Suprapubic skin (tissue), 4 donors: Measurements from ENCODE around the gene NCAPD3. TPM values are rescaled to one million over a fixed set of nuclear protein-coding genes. Genes with fewer than 3 reads are reported as not detected.

Experiments
- DNase-seq, 2 donors: peaks; one replicate each; pipeline ENCODE4 v3.0.0-alpha.2; 2019; ENCODE audit warnings: low spot score in 2 of 2
- H3K27ac ChIP-seq: fragments of 200-600 bp; sonication (generic); one replicate; pipeline ENCODE4 v1.5.1; 2019
- H3K27me3 ChIP-seq: fragments of 200-600 bp; sonication (generic); one replicate; pipeline ENCODE4 v1.5.1; 2019
- H3K36me3 ChIP-seq: fragments of 200-600 bp; sonication (generic); one replicate; pipeline ENCODE4 v1.5.1; 2019
- H3K4me1 ChIP-seq: fragments of 200-600 bp; sonication (generic); one replicate; pipeline ENCODE4 v1.5.1; 2019
- H3K4me3 ChIP-seq: fragments of 200-600 bp; sonication (generic); one replicate; pipeline ENCODE4 v1.5.1; 2019; ENCODE audit warnings: mild to moderate bottlenecking
- H3K9me3 ChIP-seq: fragments of 200-600 bp; sonication (generic); one replicate; pipeline ENCODE4 v1.5.1; 2019
- CTCF ChIP-seq, 2 donors: fragments of 200-600 bp in 1 of 2; fragments of 450-650 bp in 1 of 2; sonication (generic) in 1 of 2; IDR thresholded peaks; one replicate each; pipeline ENCODE4 v1.5.1; 2016 to 2019; ENCODE audit warnings: antibody characterized with exemption in 2 of 2, mild to moderate bottlenecking in 1 of 2, moderate library complexity in 1 of 2
- EP300 ChIP-seq: sonication (generic); formaldehyde crosslinking; IDR thresholded peaks from one replicate; pipeline ENCODE4 v1.6.1; 2017; ENCODE audit warnings: antibody characterized with exemption
- POLR2A ChIP-seq, 2 donors: fragments of 450-650 bp; IDR thresholded peaks; one replicate each; pipeline ENCODE4 v1.6.1; 2017; ENCODE audit warnings: antibody characterized with exemption in 2 of 2, mild to moderate bottlenecking in 2 of 2, moderate library complexity in 2 of 2
- POLR2AphosphoS5 ChIP-seq, 3 donors: sonication (generic); formaldehyde crosslinking; IDR thresholded peaks; one replicate each; pipeline ENCODE4 v1.6.1; 2017; ENCODE audit warnings: antibody characterized with exemption in 3 of 3
- WGBS: methylation state at CpG from one replicate; pipeline ENCODE4 v1.1.5; 2018; 5-methylcytosine and 5-hydroxymethylcytosine counted together
- total RNA-seq, 4 donors: library from RNA; depleted of rRNA; stranded (reverse); fragments of >200 nt; gene quantifications; one replicate each; pipeline ENCODE4 v1.1.0, GENCODE V29; 2016

Gene NCAPD3
- total RNA-seq, 4 donors from 2014 or later, result 26.8 to 37.6 (median 30.8) TPM

- Histone ChIP-seq H3K4me1 (peaks cover 30% of the 10 kb centered on the region), H3K4me3 (peak overlapping the region; percentile 90), H3K9me3 (no peaks in the 10 kb centered on the region), H3K27me3 (no peaks in the 10 kb centered on the region), H3K27ac (peak overlapping the region; percentile 74), H3K36me3 (peaks cover 35% of the 10 kb centered on the region)
- WGBS, result 5% methylated on average over 27 of the region's 27 CpGs
- TF ChIP-seq CTCF (IDR thresholded peaks at IDR 0.05) (no peak), POLR2AphosphoS5 (IDR thresholded peaks at IDR 0.05) (no peak), POLR2A (IDR thresholded peaks at IDR 0.05) (no peak), EP300 (no peak)
- no peak for DNase-seq
Observed at GRCh38 chr11:134252346-134253187, 28.8 kb upstream of the NCAPD3 start.

- Histone ChIP-seq H3K4me1 (peaks cover 30% of the 10 kb centered on the region), H3K36me3 (peaks cover 47% of the 10 kb centered on the region), H3K27ac (no peak overlapping the region), H3K4me3 (no peak overlapping the region), H3K9me3 (no peaks in the 10 kb centered on the region), H3K27me3 (no peaks in the 10 kb centered on the region)
- no peak for DNase-seq
- 95% methylated on average over 2 of the region's 2 CpGs for WGBS
- no peak for TF ChIP-seq CTCF (IDR thresholded peaks at IDR 0.05)
Observed at GRCh38 chr11:134250675-134251074, 26.9 kb upstream of the NCAPD3 start.

GRCh38 chr11:134250246-134250645, 26.5 kb upstream of the NCAPD3 start:
- WGBS, result 86% methylated on average over 3 of the region's 3 CpGs
- Histone ChIP-seq H3K9me3 (no peaks in the 10 kb centered on the region), H3K4me3 (no peak overlapping the region), H3K27ac (no peak overlapping the region), H3K27me3 (no peaks in the 10 kb centered on the region), H3K36me3 (peaks cover 52% of the 10 kb centered on the region), H3K4me1 (peaks cover 29% of the 10 kb centered on the region)
- TF ChIP-seq POLR2AphosphoS5 (IDR thresholded peaks at IDR 0.05), result no peak
- TF ChIP-seq POLR2A (IDR thresholded peaks at IDR 0.05), result no peak
- no peak for TF ChIP-seq CTCF (IDR thresholded peaks at IDR 0.05)
- no peak for TF ChIP-seq EP300
- no peak for DNase-seq

GRCh38 chr11:134248910-134249480, 25.2 kb upstream of the NCAPD3 start:
- Histone ChIP-seq H3K36me3 (peaks cover 64% of the 10 kb centered on the region), H3K27me3 (no peaks in the 10 kb centered on the region), H3K9me3 (no peaks in the 10 kb centered on the region), H3K4me3 (no peak overlapping the region), H3K27ac (no peak overlapping the region), H3K4me1 (peaks cover 18% of the 10 kb centered on the region)
- 65% methylated on average over 7 of the region's 7 CpGs for WGBS
- TF ChIP-seq POLR2AphosphoS5 (IDR thresholded peaks at IDR 0.05) (no peak), EP300 (no peak), CTCF (IDR thresholded peaks at IDR 0.05) (no peak), POLR2A (IDR thresholded peaks at IDR 0.05) (no peak)
- DNase-seq, result no peak

DNA sequence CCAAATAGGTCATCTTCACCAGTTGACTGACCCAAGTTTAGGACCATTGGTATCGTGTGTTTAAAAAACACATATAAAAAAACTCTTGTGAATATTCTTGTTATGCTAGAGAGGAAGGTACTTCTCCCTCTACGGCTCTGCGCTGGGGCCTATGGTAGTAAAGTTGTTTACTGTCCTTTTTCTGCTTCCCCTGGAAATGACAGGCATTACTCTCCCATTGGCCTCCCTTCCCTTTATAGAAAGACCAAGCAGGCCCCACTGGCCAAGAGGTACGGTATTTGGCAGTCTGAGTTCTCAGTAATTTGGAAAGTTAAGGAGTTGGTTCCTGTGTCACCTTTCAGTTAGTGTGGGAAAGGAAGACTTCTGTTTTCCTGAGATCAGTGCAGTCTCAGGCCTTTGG, 22.9 kb upstream of the NCAPD3 start:
- Histone ChIP-seq H3K4me1 (peaks cover 5% of the 10 kb centered on the region), H3K27me3 (no peaks in the 10 kb centered on the region), H3K4me3 (no peak overlapping the region), H3K27ac (no peak overlapping the region), H3K9me3 (no peaks in the 10 kb centered on the region), H3K36me3 (peaks cover 87% of the 10 kb centered on the region)
- WGBS, result 84% methylated on average over 4 of the region's 4 CpGs
- DNase-seq, result no peak
- TF ChIP-seq POLR2A (IDR thresholded peaks at IDR 0.05), result no peak
